ENCODE data around the gene GYPA. TPM values are rescaled to one million over a fixed set of nuclear protein-coding genes. Genes with fewer than 3 reads are reported as not detected.

The GYPA gene
- total and polyA plus RNA-seq, 3 donors from 2014 or later, result not detected

DNA sequence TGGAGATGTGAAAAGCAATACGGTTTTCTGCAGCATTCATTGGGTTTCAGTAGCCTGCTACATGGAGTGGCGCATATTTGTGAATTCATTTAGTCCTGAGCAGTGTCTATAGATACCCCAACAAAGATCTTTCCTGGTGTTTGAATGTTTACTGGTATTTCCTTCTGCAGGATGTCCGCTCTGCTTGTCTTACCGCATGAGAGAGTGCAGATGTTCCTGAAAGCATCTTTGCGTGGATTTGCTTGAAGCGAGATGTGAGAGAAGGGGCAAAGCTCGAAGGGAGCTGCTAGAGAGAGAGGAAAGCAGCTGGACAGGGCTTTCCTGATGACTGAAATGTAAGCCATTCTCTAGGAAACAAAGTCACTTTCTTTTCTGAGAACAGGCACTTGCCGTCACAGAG is 40.9 kb upstream of the GYPA start:
- no peak overlapping the region for H3K4me3 ChIP-seq
- no peak overlapping the region for H3K27ac ChIP-seq
- H3K27me3 ChIP-seq, result no peaks in the 10 kb centered on the region
- H3K4me1 ChIP-seq, result peaks cover 10% of the 10 kb centered on the region
- TF ChIP-seq, protein P1, sequence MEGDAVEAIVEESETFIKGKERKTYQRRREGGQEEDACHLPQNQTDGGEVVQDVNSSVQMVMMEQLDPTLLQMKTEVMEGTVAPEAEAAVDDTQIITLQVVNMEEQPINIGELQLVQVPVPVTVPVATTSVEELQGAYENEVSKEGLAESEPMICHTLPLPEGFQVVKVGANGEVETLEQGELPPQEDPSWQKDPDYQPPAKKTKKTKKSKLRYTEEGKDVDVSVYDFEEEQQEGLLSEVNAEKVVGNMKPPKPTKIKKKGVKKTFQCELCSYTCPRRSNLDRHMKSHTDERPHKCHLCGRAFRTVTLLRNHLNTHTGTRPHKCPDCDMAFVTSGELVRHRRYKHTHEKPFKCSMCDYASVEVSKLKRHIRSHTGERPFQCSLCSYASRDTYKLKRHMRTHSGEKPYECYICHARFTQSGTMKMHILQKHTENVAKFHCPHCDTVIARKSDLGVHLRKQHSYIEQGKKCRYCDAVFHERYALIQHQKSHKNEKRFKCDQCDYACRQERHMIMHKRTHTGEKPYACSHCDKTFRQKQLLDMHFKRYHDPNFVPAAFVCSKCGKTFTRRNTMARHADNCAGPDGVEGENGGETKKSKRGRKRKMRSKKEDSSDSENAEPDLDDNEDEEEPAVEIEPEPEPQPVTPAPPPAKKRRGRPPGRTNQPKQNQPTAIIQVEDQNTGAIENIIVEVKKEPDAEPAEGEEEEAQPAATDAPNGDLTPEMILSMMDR (IDR thresholded peaks at IDR 0.05), result no peak
- no peak for TF ChIP-seq POLR2A (IDR thresholded peaks at IDR 0.05)
- no peak for DNase-seq
- intact Hi-C loops (cut with DNase I; ENCODE audit: low total_unique reads), result no loop called here
- 92% methylated on average over 8 of the region's 8 CpGs for WGBS, 2 donors
- H3K36me3 ChIP-seq (ENCODE audit: low read depth, missing control alignments), result no peaks in the 10 kb centered on the region
- no peaks in the 10 kb centered on the region for H3K9me3 ChIP-seq

DNA sequence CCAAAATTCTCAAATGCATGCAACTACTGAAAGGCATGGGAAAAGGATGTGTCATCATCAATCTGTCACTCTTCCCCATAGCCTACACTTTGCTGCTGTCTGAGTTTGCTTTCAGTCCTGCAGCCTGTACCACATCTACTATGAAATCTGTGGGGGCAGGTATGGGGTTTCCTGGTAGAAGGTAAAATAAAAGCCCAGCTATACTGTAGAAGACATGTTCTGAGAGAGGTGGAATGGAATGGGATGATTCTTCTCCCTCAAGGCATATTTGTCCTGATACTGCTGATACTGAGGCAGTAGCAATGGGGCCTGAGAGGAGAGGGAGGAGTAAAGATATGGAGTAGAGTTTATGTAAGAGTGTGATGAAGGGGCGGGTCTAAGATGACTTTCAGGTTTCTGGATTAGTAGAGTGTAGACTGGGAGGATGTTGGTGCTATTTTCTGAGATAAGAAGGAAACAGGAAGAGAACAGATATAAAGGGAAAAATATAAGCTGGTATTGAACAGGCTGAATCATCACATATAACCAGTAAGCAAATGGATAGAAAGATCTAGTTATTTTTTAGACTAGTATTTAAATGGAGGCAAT is 38.7 kb upstream of the GYPA start:
- Histone ChIP-seq H3K36me3 (ENCODE audit: low read depth, missing control alignments) (no peaks in the 10 kb centered on the region), H3K27me3 (no peaks in the 10 kb centered on the region), H3K4me3 (no peak overlapping the region), H3K9me3 (no peaks in the 10 kb centered on the region), H3K27ac (no peak overlapping the region), H3K4me1 (peaks cover 10% of the 10 kb centered on the region)
- WGBS, 2 donors, result 78 to 86% methylated on average over 1 of the region's 1 CpG
- no peak for DNase-seq
- TF ChIP-seq POLR2A (IDR thresholded peaks at IDR 0.05), result no peak
- TF ChIP-seq, protein P1 (IDR thresholded peaks at IDR 0.05), result no peak
- intact Hi-C loops (cut with DNase I; ENCODE audit: low total_unique reads), result no loop called here

DNA sequence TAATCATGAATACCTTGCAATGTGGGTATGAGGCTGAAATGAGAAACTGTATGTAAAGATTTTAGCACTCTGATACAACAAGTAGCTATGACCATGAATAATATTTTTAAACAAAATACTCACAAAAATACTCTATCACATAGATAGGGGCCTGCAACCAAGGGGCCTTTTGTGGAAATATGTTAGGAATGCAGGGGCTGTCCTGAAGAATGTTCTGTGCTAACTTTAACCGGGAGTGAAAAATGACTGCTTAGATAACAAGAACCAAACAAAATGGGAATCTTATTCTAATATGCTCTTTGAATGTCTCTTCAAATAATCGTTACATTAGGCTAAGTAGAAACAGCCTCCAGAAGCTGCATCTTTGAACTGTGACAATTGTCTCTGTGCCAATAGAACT is 37.9 kb upstream of the GYPA start:
- Histone ChIP-seq H3K36me3 (ENCODE audit: low read depth, missing control alignments) (no peaks in the 10 kb centered on the region), H3K27me3 (no peaks in the 10 kb centered on the region), H3K4me3 (no peak overlapping the region), H3K4me1 (peaks cover 10% of the 10 kb centered on the region), H3K27ac (no peak overlapping the region), H3K9me3 (no peaks in the 10 kb centered on the region)
- DNase-seq, result no peak
- TF ChIP-seq POLR2A (IDR thresholded peaks at IDR 0.05), result no peak
- TF ChIP-seq, protein P1 (IDR thresholded peaks at IDR 0.05), result no peak
- 32 to 40% methylated on average over 2 of the region's 2 CpGs for WGBS, 2 donors
- intact Hi-C loops (cut with DNase I; ENCODE audit: low total_unique reads), result no loop called here

DNA sequence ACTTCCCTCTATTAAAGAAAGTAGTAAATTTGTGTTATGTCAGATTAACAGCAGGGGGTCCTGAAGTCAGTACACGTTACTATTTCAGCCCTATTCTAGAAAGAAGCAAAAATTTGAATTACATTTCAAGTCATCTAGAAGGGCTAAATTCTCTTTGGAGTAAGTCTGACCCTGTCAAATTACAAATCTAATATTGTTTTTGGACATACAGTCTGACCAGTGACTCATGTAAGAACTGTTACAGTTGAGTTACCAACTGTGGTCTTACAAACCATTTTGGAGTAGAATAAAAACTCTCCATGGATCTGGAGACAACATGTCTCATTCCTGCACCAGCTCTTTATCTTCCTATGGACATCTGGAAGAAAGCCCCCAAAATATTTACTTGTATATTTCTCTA is 36.0 kb upstream of the GYPA start:
- H3K4me3 ChIP-seq, result no peak overlapping the region
- H3K4me1 ChIP-seq, result peaks cover 10% of the 10 kb centered on the region
- no peak for DNase-seq
- 78 to 91% methylated on average over 1 of the region's 1 CpG for WGBS, 2 donors
- H3K27me3 ChIP-seq, result no peaks in the 10 kb centered on the region
- no peak overlapping the region for H3K27ac ChIP-seq
- no peaks in the 10 kb centered on the region for H3K9me3 ChIP-seq
- intact Hi-C loops (cut with DNase I; ENCODE audit: low total_unique reads), result no loop called here
- H3K36me3 ChIP-seq (ENCODE audit: low read depth, missing control alignments), result no peaks in the 10 kb centered on the region
- no peak for TF ChIP-seq POLR2A (IDR thresholded peaks at IDR 0.05)
- TF ChIP-seq, protein P1 (IDR thresholded peaks at IDR 0.05), result no peak

DNA sequence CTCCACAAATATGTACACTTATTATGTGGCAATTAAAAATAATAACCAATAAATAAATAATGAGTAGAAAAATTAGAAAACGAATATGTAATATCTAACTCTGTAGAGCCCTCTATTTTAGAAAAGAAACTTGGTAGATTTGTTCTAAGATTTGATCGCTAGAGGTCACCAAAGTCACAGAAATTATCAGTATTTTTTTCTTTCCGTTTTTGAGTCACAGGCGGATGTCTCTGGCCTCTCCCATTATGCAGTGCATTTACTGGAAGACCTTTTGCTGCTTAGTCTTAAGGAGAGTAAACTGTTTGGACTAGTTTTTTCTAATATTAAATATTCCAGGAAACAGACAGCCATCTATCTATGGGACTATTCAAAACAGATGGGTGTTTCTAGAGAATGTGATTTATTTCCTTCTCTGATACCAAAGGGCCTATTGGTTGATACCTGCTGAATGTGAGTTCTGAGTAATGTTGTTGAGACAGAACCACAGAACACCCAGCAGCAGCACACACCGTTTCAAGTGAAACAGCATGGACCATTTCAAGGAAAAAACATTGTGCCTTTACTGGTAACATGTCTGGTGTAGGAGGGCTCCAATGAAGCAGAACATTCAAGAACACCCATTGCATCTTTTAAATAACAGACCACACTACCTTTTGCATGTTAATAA is 34.0 kb upstream of the GYPA start:
- Histone ChIP-seq H3K4me3 (no peak overlapping the region), H3K27me3 (no peaks in the 10 kb centered on the region), H3K27ac (no peak overlapping the region), H3K9me3 (no peaks in the 10 kb centered on the region), H3K4me1 (peaks cover 10% of the 10 kb centered on the region), H3K36me3 (ENCODE audit: low read depth, missing control alignments) (no peaks in the 10 kb centered on the region)
- TF ChIP-seq POLR2A (IDR thresholded peaks at IDR 0.05), result no peak
- TF ChIP-seq, protein P1 (IDR thresholded peaks at IDR 0.05), result peak in 1 of 3 experiments; percentile 25
- DNase-seq, result no peak
- intact Hi-C loops (cut with DNase I; ENCODE audit: low total_unique reads), result no loop called here
- 15 to 24% methylated on average over 5 of the region's 5 CpGs for WGBS, 2 donors
